ENCODE measurements around the gene PDCL3. TPM values are rescaled to one million over a fixed set of nuclear protein-coding genes. Genes with fewer than 3 reads are reported as not detected.

The PDCL3 gene
- total RNA-seq, 4 donors from 2014 or later, result 6.6 to 13.3 (median 10.7) TPM

DNA sequence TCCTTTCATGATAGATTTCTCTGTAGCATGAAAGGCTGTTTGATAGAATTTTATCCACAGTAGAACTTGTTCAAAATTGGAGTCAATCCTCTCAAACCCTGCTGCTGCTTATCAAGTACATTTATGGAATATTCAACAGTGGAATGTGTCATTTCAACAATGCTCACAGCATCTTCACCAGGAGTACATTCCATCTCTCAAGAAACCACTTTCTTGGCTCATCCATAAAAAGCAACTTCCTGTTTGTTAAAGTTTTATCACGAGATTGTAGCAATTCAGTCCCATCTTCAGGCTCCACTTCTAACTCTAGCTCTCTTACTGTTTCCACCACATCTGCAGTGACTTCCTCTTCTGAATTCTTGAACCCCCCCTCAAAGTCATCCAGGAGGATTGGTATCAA lies 29.4 kb downstream of the PDCL3 start:
- WGBS, 2 donors, result 39 to 53% methylated on average over 1 of the region's 1 CpG
- Histone ChIP-seq H3K27me3 (no peaks in the 10 kb centered on the region), H3K4me1 (no peaks in the 10 kb centered on the region), H3K27ac (no peak overlapping the region), H3K36me3 (no peaks in the 10 kb centered on the region), H3K4me3 (replicated peaks in 1 of 3) (no peak overlapping the region), H3K9me3 (no peaks in the 10 kb centered on the region)
- no peak for DNase-seq
- intact Hi-C loops (cut with DNase I), result no loop called here
- TF ChIP-seq CTCF (IDR thresholded peaks at IDR 0.05) (no peak), POLR2A (IDR thresholded peaks at IDR 0.05) (no peak)

GRCh38 chr2:100596465-100596864 lies 33.7 kb downstream of the PDCL3 start:
- intact Hi-C loops (cut with DNase I), result no loop called here
- Histone ChIP-seq H3K27me3 (no peaks in the 10 kb centered on the region), H3K9me3 (no peaks in the 10 kb centered on the region), H3K4me1 (no peaks in the 10 kb centered on the region), H3K4me3 (replicated peaks in 1 of 3) (no peak overlapping the region), H3K27ac (no peak overlapping the region), H3K36me3 (no peaks in the 10 kb centered on the region)
- WGBS, 2 donors, result 95 to 97% methylated on average over 5 of the region's 5 CpGs
- TF ChIP-seq CTCF (IDR thresholded peaks at IDR 0.05), result no peak
- TF ChIP-seq POLR2A (IDR thresholded peaks at IDR 0.05), result no peak
- DNase-seq, result no peak

DNA sequence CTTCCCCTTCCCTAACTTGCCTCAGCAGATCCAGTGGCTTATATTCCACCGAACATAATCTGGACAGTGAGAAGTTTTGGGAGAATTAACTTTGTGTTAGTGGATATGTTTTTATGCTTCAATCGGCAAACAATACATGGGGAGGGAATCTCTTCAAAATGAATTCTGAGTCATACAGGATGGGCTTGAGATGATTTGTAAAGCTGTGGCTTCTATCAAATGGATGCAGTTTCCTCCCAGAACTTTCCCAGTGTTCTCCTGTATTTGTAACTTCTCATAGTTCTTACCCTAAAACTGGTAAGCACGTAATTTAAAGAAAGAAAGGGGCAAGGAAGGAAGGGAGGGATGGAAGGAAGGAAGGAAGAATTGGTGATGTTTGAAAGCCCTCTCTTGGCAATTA lies 36.8 kb downstream of the PDCL3 start:
- Histone ChIP-seq H3K36me3 (no peaks in the 10 kb centered on the region), H3K27ac (no peak overlapping the region), H3K27me3 (no peaks in the 10 kb centered on the region), H3K9me3 (no peaks in the 10 kb centered on the region), H3K4me1 (no peaks in the 10 kb centered on the region), H3K4me3 (replicated peaks in 1 of 3) (no peak overlapping the region)
- 79 to 90% methylated on average over 3 of the region's 3 CpGs for WGBS, 2 donors
- no peak for DNase-seq
- intact Hi-C loops (cut with DNase I), result no loop called here
- TF ChIP-seq POLR2A (IDR thresholded peaks at IDR 0.05) (no peak), CTCF (IDR thresholded peaks at IDR 0.05) (no peak)

- TF ChIP-seq CTCF (IDR thresholded peaks at IDR 0.05), result no peak
- TF ChIP-seq POLR2A (IDR thresholded peaks at IDR 0.05), result no peak
- Histone ChIP-seq H3K4me1 (no peaks in the 10 kb centered on the region), H3K27ac (no peak overlapping the region), H3K9me3 (no peaks in the 10 kb centered on the region), H3K36me3 (no peaks in the 10 kb centered on the region), H3K4me3 (replicated peaks in 1 of 3) (no peak overlapping the region), H3K27me3 (no peaks in the 10 kb centered on the region)
- no peak for DNase-seq
- whole genome bisulfite sequencing, 2 donors, result 86 to 93% methylated on average over 3 of the region's 3 CpGs
- intact Hi-C loops (cut with DNase I), result no loop called here
Observed at GRCh38 chr2:100601661-100602060, 38.9 kb downstream of the PDCL3 start.

DNA sequence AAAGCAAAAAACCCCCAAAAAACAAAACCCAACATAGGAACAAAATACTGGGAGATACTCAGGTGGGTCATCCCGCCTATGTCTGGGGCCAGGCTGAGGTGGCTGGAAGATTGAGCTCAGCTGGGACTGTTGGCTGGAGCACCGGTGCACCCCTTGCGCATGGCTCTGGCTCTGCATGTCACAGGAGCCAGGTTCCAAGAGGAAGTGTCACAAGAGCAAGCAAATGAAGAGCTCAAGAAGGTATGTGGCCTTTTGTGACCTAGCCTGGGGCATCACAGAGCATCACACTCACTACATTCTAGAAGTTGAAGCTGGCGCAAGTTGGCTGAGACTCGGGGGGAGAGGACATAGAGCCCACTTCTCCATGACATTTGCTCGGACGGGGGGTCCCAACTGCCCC lies 40.6 kb downstream of the PDCL3 start:
- DNase-seq, result no peak
- Histone ChIP-seq H3K9me3 (no peaks in the 10 kb centered on the region), H3K4me1 (no peaks in the 10 kb centered on the region), H3K36me3 (no peaks in the 10 kb centered on the region), H3K4me3 (replicated peaks in 1 of 3) (no peak overlapping the region), H3K27ac (no peak overlapping the region), H3K27me3 (no peaks in the 10 kb centered on the region)
- 95 to 97% methylated on average over 3 to 7 of the region's 7 CpGs for WGBS, 2 donors
- TF ChIP-seq CTCF (IDR thresholded peaks at IDR 0.05) (no peak), POLR2A (IDR thresholded peaks at IDR 0.05) (no peak)
- intact Hi-C loops (cut with DNase I), result no loop called here
